Measurements from ENCODE around the gene ADAMTS7. TPM values are rescaled to one million over a fixed set of nuclear protein-coding genes. Genes with fewer than 3 reads are reported as not detected.

Gene ADAMTS7
- total RNA-seq, 1 experiment from 2014 or later = 23.1 TPM

GRCh38 chr15:78752492-78753358 lies 58.5 kb downstream of the ADAMTS7 start:
- Histone ChIP-seq H2BK20ac (ENCODE audit: low read depth, low read length, poor library complexity, severe bottlenecking) (no peak overlapping the region), H3K14ac (ENCODE audit: insufficient read depth, low read length) (no peak overlapping the region), H4K91ac (ENCODE audit: insufficient read length, low read depth, low read length) (no peak overlapping the region), H3T11ph (ENCODE audit: low read length) (no peak overlapping the region), H3K9me3 (ENCODE audit: control insufficient read depth, low read depth, low read length) (no peaks in the 10 kb centered on the region), H4K8ac (replicated peaks; ENCODE audit: insufficient read length, low read depth, low read length) (no peak overlapping the region), H3K23ac (ENCODE audit: insufficient read length, low read depth, low read length) (no peak overlapping the region), H2BK12ac (ENCODE audit: insufficient read length, low read depth, low read length) (no peak overlapping the region), H3K9ac (ENCODE audit: extremely low read depth, insufficient read length, low read length) (no peak overlapping the region), H2AK5ac (ENCODE audit: insufficient read length, low read length) (no peak overlapping the region), H3K27me3 (ENCODE audit: insufficient read depth, low read length) (no peaks in the 10 kb centered on the region), H3K56ac (ENCODE audit: insufficient read length, low read depth, low read length) (no peak overlapping the region), H2BK120ac (ENCODE audit: low read depth, low read length, poor library complexity, severe bottlenecking) (no peak overlapping the region), H3K27ac (ENCODE audit: insufficient read length, low read depth, low read length) (no peak overlapping the region), H2BK5ac (ENCODE audit: insufficient read length, low read length) (no peak overlapping the region), H4K5ac (ENCODE audit: insufficient read length, low read depth, low read length) (no peak overlapping the region), H3K23me2 (ENCODE audit: insufficient read length, low read depth, low read length, poor library complexity, severe bottlenecking) (no peaks in the 10 kb centered on the region), H3K79me2 (ENCODE audit: insufficient read depth, low read length) (no peaks in the 10 kb centered on the region), H2BK15ac (ENCODE audit: low read depth, low read length) (no peak overlapping the region), H3K4me2 (ENCODE audit: insufficient read depth, insufficient read length, low read length) (no peak overlapping the region), H4K20me1 (ENCODE audit: control insufficient read depth, insufficient read depth, insufficient read length) (no peaks in the 10 kb centered on the region), H2AFZ (ENCODE audit: low read length) (no peak overlapping the region), H3K4me1 (ENCODE audit: insufficient read depth, low read length) (no peaks in the 10 kb centered on the region), H3K4ac (ENCODE audit: low read depth, low read length) (no peak overlapping the region), H3K18ac (ENCODE audit: insufficient read length, low read depth, low read length) (no peak overlapping the region), H3K79me1 (ENCODE audit: insufficient read depth, low read depth, low read length, poor library complexity, severe bottlenecking) (no peaks in the 10 kb centered on the region)
- WGBS (ENCODE audit: extremely low coverage, insufficient read length, low lambda C conversion rate) = no CpG with 5 or more reads among the region's 24 CpGs
- Mint-ChIP-seq H3K9me3 (no peaks in the 10 kb centered on the region; a peak in 1 of 5 replicates), H3K36me3 (ENCODE audit: insufficient read depth in 1 of 3, low read depth in 3 of 3) (no peaks in the 10 kb centered on the region), H3K27me3 (ENCODE audit: low read depth) (peaks cover 15% of the 10 kb centered on the region), H3K4me1 (peaks cover 4 to 7% of the 10 kb centered on the region in 2 experiments), H3K4me3 (peak overlapping the region in 1 of 2 experiments; percentile 20; a peak in 1 of 5 replicates), H3K27ac (no peak overlapping the region; a peak in 1 of 7 replicates)
- no peak for DNase-seq
- TF ChIP-seq CTCF (conservative IDR thresholded peaks at IDR 0.05) = no peak
